HepG2 (cell line): ENCODE results near the gene GPR17.

ENCODE experiments used
- BRCA1 ChIP-seq: sonication (generic); formaldehyde crosslinking; IDR thresholded peaks from 2 replicates; pipeline ENCODE4 v1.4.0; 2020; ENCODE audit warnings: missing genetic modification reagents
- FOSL1 ChIP-seq: sonication (generic); formaldehyde crosslinking; IDR thresholded peaks from 2 replicates; pipeline ENCODE4 v1.9.0; 2021; ENCODE audit warnings: missing genetic modification reagents, borderline replicate concordance
- POLR2A ChIP-seq, 2 experiments: IDR thresholded peaks; 2 replicates each; pipeline ENCODE4 v1.6.1; 2011; ENCODE audit warnings: low read depth in 2 of 2, low read length in 2 of 2, mild to moderate bottlenecking in 1 of 2, moderate library complexity in 1 of 2; ENCODE audit not compliant: insufficient read depth in 1 of 2
- POLR2AphosphoS5 ChIP-seq: IDR thresholded peaks from 2 replicates; pipeline ENCODE4 v1.6.1; 2012; ENCODE audit warnings: low read depth, low read length
- SNAPC2 ChIP-seq: sonication (generic); formaldehyde crosslinking; IDR thresholded peaks from 2 replicates; pipeline ENCODE4 v1.8.1; 2022; ENCODE audit warnings: mild to moderate bottlenecking, missing genetic modification reagents
- STAT6 ChIP-seq: sonication (generic); formaldehyde crosslinking; IDR thresholded peaks from 2 replicates; pipeline ENCODE4 v1.4.0; 2020; ENCODE audit warnings: missing genetic modification reagents, mild to moderate bottlenecking, borderline replicate concordance
- TEF ChIP-seq: sonication (generic); formaldehyde crosslinking; IDR thresholded peaks from 2 replicates; pipeline ENCODE4 v1.5.0; 2020; ENCODE audit warnings: missing genetic modification reagents
- ZBTB21 ChIP-seq: sonication (generic); formaldehyde crosslinking; IDR thresholded peaks from 2 replicates; pipeline ENCODE4 v1.4.0; 2020; ENCODE audit warnings: missing genetic modification reagents
- ZBTB7A ChIP-seq: sonication (generic); formaldehyde crosslinking; IDR thresholded peaks from 2 replicates; pipeline ENCODE4 v1.8.0; 2022; ENCODE audit warnings: mild to moderate bottlenecking, missing genetic modification reagents
- ZNF180 ChIP-seq: sonication (generic); formaldehyde crosslinking; IDR thresholded peaks from 2 replicates; pipeline ENCODE4 v1.4.0; 2020; ENCODE audit warnings: low read depth, missing genetic modification reagents, borderline replicate concordance
- TF ChIP-seq, protein P1 (sequence below): sonication (generic); formaldehyde crosslinking; IDR thresholded peaks from 2 replicates; pipeline ENCODE4 v1.4.0; 2020; ENCODE audit warnings: missing genetic modification reagents
- TF ChIP-seq, protein P2 (sequence below): sonication (generic); formaldehyde crosslinking; conservative IDR thresholded peaks from 2 replicates; pipeline ENCODE4 v1.4.0; 2020; ENCODE audit warnings: missing genetic modification reagents

- TF ChIP-seq FOSL1 (no peak), ZNF180 (CRISPR knock-in tag) (no peak), BRCA1 (CRISPR knock-in tag) (no peak), STAT6 (CRISPR knock-in tag) (peak; percentile 44; the same call in 1 of the 2 replicates), POLR2A (IDR thresholded peaks at IDR 0.05; ENCODE audit: insufficient read depth in 1 of 2, low read depth in 2 of 2, low read length in 2 of 2) (peak in 1 of 2 experiments; percentile 98; a peak in 2 of 4 replicates), TEF (peak; percentile 54; the same call in 1 of the 2 replicates), ZBTB21 (CRISPR knock-in tag) (no peak), ZBTB7A (peak; percentile 74; the same call in 1 of the 2 replicates), SNAPC2 (CRISPR knock-in tag) (no peak), POLR2AphosphoS5 (peak; percentile 95)
- TF ChIP-seq, protein P1, sequence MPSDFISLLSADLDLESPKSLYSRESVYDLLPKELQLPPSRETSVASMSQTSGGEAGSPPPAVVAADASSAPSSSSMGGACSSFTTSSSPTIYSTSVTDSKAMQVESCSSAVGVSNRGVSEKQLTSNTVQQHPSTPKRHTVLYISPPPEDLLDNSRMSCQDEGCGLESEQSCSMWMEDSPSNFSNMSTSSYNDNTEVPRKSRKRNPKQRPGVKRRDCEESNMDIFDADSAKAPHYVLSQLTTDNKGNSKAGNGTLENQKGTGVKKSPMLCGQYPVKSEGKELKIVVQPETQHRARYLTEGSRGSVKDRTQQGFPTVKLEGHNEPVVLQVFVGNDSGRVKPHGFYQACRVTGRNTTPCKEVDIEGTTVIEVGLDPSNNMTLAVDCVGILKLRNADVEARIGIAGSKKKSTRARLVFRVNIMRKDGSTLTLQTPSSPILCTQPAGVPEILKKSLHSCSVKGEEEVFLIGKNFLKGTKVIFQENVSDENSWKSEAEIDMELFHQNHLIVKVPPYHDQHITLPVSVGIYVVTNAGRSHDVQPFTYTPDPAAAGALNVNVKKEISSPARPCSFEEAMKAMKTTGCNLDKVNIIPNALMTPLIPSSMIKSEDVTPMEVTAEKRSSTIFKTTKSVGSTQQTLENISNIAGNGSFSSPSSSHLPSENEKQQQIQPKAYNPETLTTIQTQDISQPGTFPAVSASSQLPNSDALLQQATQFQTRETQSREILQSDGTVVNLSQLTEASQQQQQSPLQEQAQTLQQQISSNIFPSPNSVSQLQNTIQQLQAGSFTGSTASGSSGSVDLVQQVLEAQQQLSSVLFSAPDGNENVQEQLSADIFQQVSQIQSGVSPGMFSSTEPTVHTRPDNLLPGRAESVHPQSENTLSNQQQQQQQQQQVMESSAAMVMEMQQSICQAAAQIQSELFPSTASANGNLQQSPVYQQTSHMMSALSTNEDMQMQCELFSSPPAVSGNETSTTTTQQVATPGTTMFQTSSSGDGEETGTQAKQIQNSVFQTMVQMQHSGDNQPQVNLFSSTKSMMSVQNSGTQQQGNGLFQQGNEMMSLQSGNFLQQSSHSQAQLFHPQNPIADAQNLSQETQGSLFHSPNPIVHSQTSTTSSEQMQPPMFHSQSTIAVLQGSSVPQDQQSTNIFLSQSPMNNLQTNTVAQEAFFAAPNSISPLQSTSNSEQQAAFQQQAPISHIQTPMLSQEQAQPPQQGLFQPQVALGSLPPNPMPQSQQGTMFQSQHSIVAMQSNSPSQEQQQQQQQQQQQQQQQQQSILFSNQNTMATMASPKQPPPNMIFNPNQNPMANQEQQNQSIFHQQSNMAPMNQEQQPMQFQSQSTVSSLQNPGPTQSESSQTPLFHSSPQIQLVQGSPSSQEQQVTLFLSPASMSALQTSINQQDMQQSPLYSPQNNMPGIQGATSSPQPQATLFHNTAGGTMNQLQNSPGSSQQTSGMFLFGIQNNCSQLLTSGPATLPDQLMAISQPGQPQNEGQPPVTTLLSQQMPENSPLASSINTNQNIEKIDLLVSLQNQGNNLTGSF (CRISPR knock-in tag) = no peak; the same call in 1 of the 2 replicates
- TF ChIP-seq, protein P2, sequence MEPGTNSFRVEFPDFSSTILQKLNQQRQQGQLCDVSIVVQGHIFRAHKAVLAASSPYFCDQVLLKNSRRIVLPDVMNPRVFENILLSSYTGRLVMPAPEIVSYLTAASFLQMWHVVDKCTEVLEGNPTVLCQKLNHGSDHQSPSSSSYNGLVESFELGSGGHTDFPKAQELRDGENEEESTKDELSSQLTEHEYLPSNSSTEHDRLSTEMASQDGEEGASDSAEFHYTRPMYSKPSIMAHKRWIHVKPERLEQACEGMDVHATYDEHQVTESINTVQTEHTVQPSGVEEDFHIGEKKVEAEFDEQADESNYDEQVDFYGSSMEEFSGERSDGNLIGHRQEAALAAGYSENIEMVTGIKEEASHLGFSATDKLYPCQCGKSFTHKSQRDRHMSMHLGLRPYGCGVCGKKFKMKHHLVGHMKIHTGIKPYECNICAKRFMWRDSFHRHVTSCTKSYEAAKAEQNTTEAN (CRISPR knock-in tag) = peak; percentile 71
These were observed 55.3 kb downstream of the GPR17 start, which contains the start of gene SFT2D3 for GRCh38 chr2:127701193-127701650.
